ENCODE measurements around the gene PIP5KL1.

GRCh38 chr9:127912882-127913281, 17.7 kb downstream of the PIP5KL1 start:
- TF ChIP-seq TAF1 (IDR thresholded peaks at IDR 0.05; ENCODE audit: low read depth) (no peak), POLR2AphosphoS5 (IDR thresholded peaks at IDR 0.05) (no peak), MXI1 (conservative IDR thresholded peaks at IDR 0.05; ENCODE audit: poor library complexity, severe bottlenecking) (no peak), RAD21 (conservative IDR thresholded peaks at IDR 0.05) (no peak), EP300 (conservative IDR thresholded peaks at IDR 0.05; ENCODE audit: poor library complexity, severe bottlenecking) (no peak), EZH2 (IDR thresholded peaks at IDR 0.05; ENCODE audit: borderline replicate concordance, insufficient read depth, low read length, poor library complexity, severe bottlenecking) (no peak)
- TF ChIP-seq, protein P1, sequence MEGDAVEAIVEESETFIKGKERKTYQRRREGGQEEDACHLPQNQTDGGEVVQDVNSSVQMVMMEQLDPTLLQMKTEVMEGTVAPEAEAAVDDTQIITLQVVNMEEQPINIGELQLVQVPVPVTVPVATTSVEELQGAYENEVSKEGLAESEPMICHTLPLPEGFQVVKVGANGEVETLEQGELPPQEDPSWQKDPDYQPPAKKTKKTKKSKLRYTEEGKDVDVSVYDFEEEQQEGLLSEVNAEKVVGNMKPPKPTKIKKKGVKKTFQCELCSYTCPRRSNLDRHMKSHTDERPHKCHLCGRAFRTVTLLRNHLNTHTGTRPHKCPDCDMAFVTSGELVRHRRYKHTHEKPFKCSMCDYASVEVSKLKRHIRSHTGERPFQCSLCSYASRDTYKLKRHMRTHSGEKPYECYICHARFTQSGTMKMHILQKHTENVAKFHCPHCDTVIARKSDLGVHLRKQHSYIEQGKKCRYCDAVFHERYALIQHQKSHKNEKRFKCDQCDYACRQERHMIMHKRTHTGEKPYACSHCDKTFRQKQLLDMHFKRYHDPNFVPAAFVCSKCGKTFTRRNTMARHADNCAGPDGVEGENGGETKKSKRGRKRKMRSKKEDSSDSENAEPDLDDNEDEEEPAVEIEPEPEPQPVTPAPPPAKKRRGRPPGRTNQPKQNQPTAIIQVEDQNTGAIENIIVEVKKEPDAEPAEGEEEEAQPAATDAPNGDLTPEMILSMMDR (IDR thresholded peaks at IDR 0.05; ENCODE audit: poor library complexity, severe bottlenecking): no peak
- TF ChIP-seq, protein P2, sequence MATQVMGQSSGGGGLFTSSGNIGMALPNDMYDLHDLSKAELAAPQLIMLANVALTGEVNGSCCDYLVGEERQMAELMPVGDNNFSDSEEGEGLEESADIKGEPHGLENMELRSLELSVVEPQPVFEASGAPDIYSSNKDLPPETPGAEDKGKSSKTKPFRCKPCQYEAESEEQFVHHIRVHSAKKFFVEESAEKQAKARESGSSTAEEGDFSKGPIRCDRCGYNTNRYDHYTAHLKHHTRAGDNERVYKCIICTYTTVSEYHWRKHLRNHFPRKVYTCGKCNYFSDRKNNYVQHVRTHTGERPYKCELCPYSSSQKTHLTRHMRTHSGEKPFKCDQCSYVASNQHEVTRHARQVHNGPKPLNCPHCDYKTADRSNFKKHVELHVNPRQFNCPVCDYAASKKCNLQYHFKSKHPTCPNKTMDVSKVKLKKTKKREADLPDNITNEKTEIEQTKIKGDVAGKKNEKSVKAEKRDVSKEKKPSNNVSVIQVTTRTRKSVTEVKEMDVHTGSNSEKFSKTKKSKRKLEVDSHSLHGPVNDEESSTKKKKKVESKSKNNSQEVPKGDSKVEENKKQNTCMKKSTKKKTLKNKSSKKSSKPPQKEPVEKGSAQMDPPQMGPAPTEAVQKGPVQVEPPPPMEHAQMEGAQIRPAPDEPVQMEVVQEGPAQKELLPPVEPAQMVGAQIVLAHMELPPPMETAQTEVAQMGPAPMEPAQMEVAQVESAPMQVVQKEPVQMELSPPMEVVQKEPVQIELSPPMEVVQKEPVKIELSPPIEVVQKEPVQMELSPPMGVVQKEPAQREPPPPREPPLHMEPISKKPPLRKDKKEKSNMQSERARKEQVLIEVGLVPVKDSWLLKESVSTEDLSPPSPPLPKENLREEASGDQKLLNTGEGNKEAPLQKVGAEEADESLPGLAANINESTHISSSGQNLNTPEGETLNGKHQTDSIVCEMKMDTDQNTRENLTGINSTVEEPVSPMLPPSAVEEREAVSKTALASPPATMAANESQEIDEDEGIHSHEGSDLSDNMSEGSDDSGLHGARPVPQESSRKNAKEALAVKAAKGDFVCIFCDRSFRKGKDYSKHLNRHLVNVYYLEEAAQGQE (IDR thresholded peaks at IDR 0.05; ENCODE audit: borderline replicate concordance): no peak

Data from neural cell (in vitro differentiated cells).